HEK293T (cell line): Measurements from ENCODE around the gene CSF2RB.

Experiments
- CTCF ChIA-PET: fragments of 350-600 bp; formaldehyde crosslinking; extraction: SDS; loops from one replicate; lab custom pipeline; 2021; ENCODE audit warnings: antibody characterized with exemption, inconsistent platforms; lab: Yijun Ruan, JAX
- POLR2A ChIA-PET: fragments of 350-600 bp; formaldehyde crosslinking; extraction: SDS; loops from one replicate; lab custom pipeline; 2020; ENCODE audit warnings: antibody characterized with exemption, inconsistent platforms; lab: Yijun Ruan, JAX
- DNase-seq: peaks from one replicate; pipeline ENCODE4 v3.0.0; 2012; ENCODE audit warnings: mixed read lengths; ENCODE audit errors: extremely low spot score
- ARNT ChIP-seq: fragments of 450-650 bp; IDR thresholded peaks from 2 replicates; pipeline ENCODE4 v1.6.1; 2017; ENCODE audit warnings: mild to moderate bottlenecking
- BHLHE40 ChIP-seq: fragments of 450-650 bp; IDR thresholded peaks from 2 replicates; pipeline ENCODE4 v1.6.1; 2016; ENCODE audit warnings: mild to moderate bottlenecking, moderate library complexity, borderline replicate concordance
- CTBP1 ChIP-seq: fragments of 450-650 bp; IDR thresholded peaks from 2 replicates; pipeline ENCODE4 v1.6.1; 2016; ENCODE audit warnings: borderline replicate concordance
- ELF4 ChIP-seq: fragments of 450-650 bp; IDR thresholded peaks from 2 replicates; pipeline ENCODE4 v1.6.1; 2017; ENCODE audit warnings: antibody characterized with exemption
- FOXA1 ChIP-seq: fragments of 450-650 bp; IDR thresholded peaks from 2 replicates; pipeline ENCODE4 v1.6.1; 2016; ENCODE audit warnings: mild to moderate bottlenecking
- FOXK2 ChIP-seq: fragments of 450-650 bp; IDR thresholded peaks from 2 replicates; pipeline ENCODE4 v1.6.1; 2016; ENCODE audit warnings: mild to moderate bottlenecking
- FOXM1 ChIP-seq: fragments of 450-650 bp; IDR thresholded peaks from 2 replicates; pipeline ENCODE4 v1.6.1; 2017; ENCODE audit warnings: mild to moderate bottlenecking, borderline replicate concordance
- HDGF ChIP-seq: fragments of 450-650 bp; IDR thresholded peaks from 2 replicates; pipeline ENCODE4 v1.6.1; 2017; ENCODE audit warnings: antibody characterized with exemption, borderline replicate concordance
- L3MBTL2 ChIP-seq: fragments of 450-650 bp; conservative IDR thresholded peaks from 2 replicates; pipeline ENCODE4 v1.6.1; 2016; ENCODE audit warnings: mild to moderate bottlenecking
- LEF1 ChIP-seq: fragments of 450-650 bp; IDR thresholded peaks from 2 replicates; pipeline ENCODE4 v1.6.1; 2017; ENCODE audit warnings: mild to moderate bottlenecking, borderline replicate concordance
- NFRKB ChIP-seq: fragments of 450-650 bp; IDR thresholded peaks from 2 replicates; pipeline ENCODE4 v1.6.1; 2016; ENCODE audit warnings: mild to moderate bottlenecking, moderate library complexity
- PKNOX1 ChIP-seq: fragments of 450-650 bp; IDR thresholded peaks from 2 replicates; pipeline ENCODE4 v1.6.1; 2016
- SP1 ChIP-seq: fragments of 450-650 bp; IDR thresholded peaks from 2 replicates; pipeline ENCODE4 v1.6.1; 2017
- SUZ12 ChIP-seq: fragments of 450-650 bp; IDR thresholded peaks from 2 replicates; pipeline ENCODE4 v1.6.1; 2016; ENCODE audit warnings: mild to moderate bottlenecking
- TARDBP ChIP-seq: fragments of 450-650 bp; IDR thresholded peaks from 2 replicates; pipeline ENCODE4 v1.6.1; 2016
- ZNF384 ChIP-seq: fragments of 450-650 bp; IDR thresholded peaks from 2 replicates; pipeline ENCODE4 v1.6.1; 2016

Gene CSF2RB

GRCh38 chr22:36928196-36928595, 14.8 kb downstream of the CSF2RB start:
- DNase-seq = no peak
- no peak for TF ChIP-seq ARNT
- POLR2A ChIA-PET = no interaction called here
- CTCF ChIA-PET = no interaction called here

- ChIA-PET CTCF (no interaction called here), POLR2A (no interaction called here)
- TF ChIP-seq L3MBTL2 = no peak
- TF ChIP-seq SP1 = no peak
- TF ChIP-seq BHLHE40 = no peak
- no peak for TF ChIP-seq ELF4
- TF ChIP-seq ZNF384 = no peak
- TF ChIP-seq HDGF = no peak
- DNase-seq = no peak
These were observed 15.5 kb downstream of the CSF2RB start for GRCh38 chr22:36928786-36929535.

- CTCF ChIA-PET = interaction anchor here (0.6 kb wide), 1 partner anchor 247 kb away, joined by 4 read pairs; no protein-coding TSS in a partner anchor
- TF ChIP-seq FOXM1 = no peak
- no peak for TF ChIP-seq ARNT
- no peak for TF ChIP-seq ZNF384
- POLR2A ChIA-PET = no interaction called here
- no peak for DNase-seq
These were observed 16.2 kb downstream of the CSF2RB start for GRCh38 chr22:36929621-36930020.

GRCh38 chr22:36930041-36930935, 16.9 kb downstream of the CSF2RB start:
- ChIA-PET CTCF (interaction anchor here (0.6 kb wide), 1 partner anchor 247 kb away, joined by 4 read pairs; no protein-coding TSS in a partner anchor), POLR2A (no interaction called here)
- TF ChIP-seq L3MBTL2 (no peak), CTBP1 (no peak), FOXM1 (no peak), FOXA1 (no peak)
- no peak for DNase-seq

- POLR2A ChIA-PET = no interaction called here
- TF ChIP-seq CTBP1 (no peak), PKNOX1 (no peak), FOXM1 (no peak)
- DNase-seq = no peak
- CTCF ChIA-PET = no interaction called here
These were observed 18.0 kb downstream of the CSF2RB start for GRCh38 chr22:36931446-36931845.

GRCh38 chr22:36933629-36934417, 20.4 kb downstream of the CSF2RB start:
- ChIA-PET POLR2A (no interaction called here), CTCF (no interaction called here)
- DNase-seq = no peak
- TF ChIP-seq SUZ12 (no peak), SP1 (no peak), LEF1 (no peak), FOXA1 (no peak), L3MBTL2 (no peak), TARDBP (no peak), CTBP1 (no peak), FOXK2 (no peak), ARNT (no peak), BHLHE40 (no peak), FOXM1 (no peak), NFRKB (no peak), HDGF (no peak)

- ChIA-PET CTCF (no interaction called here), POLR2A (no interaction called here)
- TF ChIP-seq LEF1 (no peak), ELF4 (no peak), BHLHE40 (no peak), SUZ12 (no peak), FOXA1 (no peak), L3MBTL2 (no peak), PKNOX1 (no peak), FOXM1 (no peak), NFRKB (no peak), CTBP1 (no peak), SP1 (no peak), HDGF (no peak), ARNT (no peak), FOXK2 (no peak), TARDBP (no peak), ZNF384 (no peak)
- DNase-seq = no peak
These were observed 21.2 kb downstream of the CSF2RB start for GRCh38 chr22:36934418-36935312.
